PC-9 (cell line): ENCODE data around the gene EXOC3L2. TPM values are rescaled to one million over a fixed set of nuclear protein-coding genes. Genes with fewer than 3 reads are reported as not detected.

Source experiments
- BruUV-seq: library from RNA; stranded (reverse); fragments of 400-500 nt; replicated peaks from 2 replicates; lab custom pipeline; 2021; lab: Mats Ljungman, UMichigan
- CTCF ChIA-PET: fragments of 300-600 bp; sonication (Branson Sonifier 250); formaldehyde crosslinking; loops from one replicate; lab custom pipeline; 2022; ENCODE audit warnings: antibody characterized with exemption; lab: Charles Lee
- POLR2A ChIA-PET: fragments of 300-600 bp; sonication (Branson Sonifier 250); formaldehyde crosslinking; loops from one replicate; lab custom pipeline; 2022; ENCODE audit warnings: antibody characterized with exemption; ENCODE audit not compliant: unreplicated experiment; lab: Charles Lee
- DNase-seq, 2 experiments: peaks; one replicate each; pipeline versions ENCODE4 v3.0.0 to v3.0.0-alpha.2; 2015 to 2022; ENCODE audit warnings: mixed read lengths in 1 of 2
- H2AFZ ChIP-seq: fragments of 200-600 bp; sonication (generic); 2 replicates; pipeline ENCODE4 v1.8.1; 2017; ENCODE audit warnings: antibody characterized with exemption
- H3F3A ChIP-seq: fragments of 200-600 bp; sonication (generic); 2 replicates; pipeline ENCODE4 v1.8.1; 2017; ENCODE audit warnings: antibody characterized with exemption, mild to moderate bottlenecking, low read depth; ENCODE audit not compliant: insufficient read depth
- H3K27ac ChIP-seq: fragments of 200-600 bp; sonication (generic); 2 replicates; pipeline ENCODE4 v1.6.1; 2016; ENCODE audit warnings: mixed run types
- H3K27me3 ChIP-seq: fragments of 200-600 bp; sonication (generic); 2 replicates; pipeline ENCODE4 v1.6.1; 2016; ENCODE audit warnings: low read depth, mixed run types; ENCODE audit not compliant: insufficient read depth
- H3K36me3 ChIP-seq: fragments of 200-600 bp; sonication (generic); 2 replicates; pipeline ENCODE4 v1.6.1; 2016; ENCODE audit warnings: low read depth, mixed run types
- H3K4me1 ChIP-seq: fragments of 200-600 bp; sonication (generic); replicated peaks from 2 replicates; pipeline ENCODE4 v1.6.1; 2016; ENCODE audit warnings: mixed run types; ENCODE audit not compliant: insufficient read depth
- H3K4me2 ChIP-seq: fragments of 200-600 bp; sonication (generic); 2 replicates; pipeline ENCODE4 v1.6.1; 2017; ENCODE audit warnings: mixed run types
- H3K4me3 ChIP-seq: fragments of 200-600 bp; sonication (generic); 2 replicates; pipeline ENCODE4 v1.6.1; 2016; ENCODE audit warnings: mixed run types
- H3K79me2 ChIP-seq: fragments of 200-600 bp; sonication (generic); 2 replicates; pipeline ENCODE4 v1.6.1; 2017; ENCODE audit warnings: low read depth, mixed run types
- H3K9me2 ChIP-seq: fragments of 200-600 bp; sonication (generic); 2 replicates; pipeline ENCODE4 v1.8.1; 2017; ENCODE audit warnings: mild to moderate bottlenecking; ENCODE audit not compliant: insufficient read depth
- H3K9me3 ChIP-seq: fragments of 200-600 bp; sonication (generic); 2 replicates; pipeline ENCODE4 v1.8.1; 2016; ENCODE audit warnings: low read depth; ENCODE audit not compliant: insufficient read depth
- H4K20me1 ChIP-seq: fragments of 200-600 bp; sonication (generic); 2 replicates; pipeline ENCODE4 v1.8.1; 2017; ENCODE audit not compliant: insufficient read depth
- CTCF ChIP-seq: fragments of 200-600 bp; sonication (generic); conservative IDR thresholded peaks from 2 replicates; pipeline ENCODE4 v1.6.1; 2017; ENCODE audit warnings: mixed run types, antibody characterized with exemption, mild to moderate bottlenecking, moderate library complexity
- EZH2 ChIP-seq: fragments of 200-600 bp; sonication (generic); IDR thresholded peaks from 2 replicates; pipeline ENCODE4 v1.8.0; 2017; ENCODE audit warnings: antibody characterized with exemption, low read depth
- intact Hi-C: fragments of 100-400 bp; cut with micrococcal nuclease; formaldehyde crosslinking; loops from one replicate; pipeline ENCODE4 v1.10.0; 2022; ENCODE audit not compliant: unreplicated experiment
- total RNA-seq: library from RNA; stranded (reverse); gene quantifications from 2 replicates; pipeline ENCODE4 v1.2.3, GENCODE V29; 2021

EXOC3L2 gene
- total RNA-seq, 1 experiment from 2014 or later = not detected

GRCh38 chr19:45178262-45179071 is 66.7 kb downstream of the EXOC3L2 start, which contains the start of gene BLOC1S3:
Gene BLOC1S3, plus strand, starts transcription at chr19:45178784. Its CDS starts 513 bp downstream, at chr19:45179297.
- Histone ChIP-seq H3K9me3 (no peaks in the 10 kb centered on the region), H3K27me3 (no peaks in the 10 kb centered on the region), H4K20me1 (peaks cover 4% of the 10 kb centered on the region; the same call in 1 of the 2 replicates), H3K4me2 (peak within 1 kb of the TSS; percentile 98), H3F3A (peaks cover 35% of the 10 kb centered on the region; the same call in 1 of the 2 replicates), H3K27ac (peak within 1 kb of the TSS; percentile 84), H3K36me3 (no peaks in the 10 kb centered on the region), H3K4me1 (peaks cover 39% of the 10 kb centered on the region), H3K4me3 (peak within 1 kb of the TSS; percentile 86), H3K9me2 (no peaks in the 10 kb centered on the region), H3K79me2 (peaks cover 48% of the 10 kb centered on the region), H2AFZ (peak within 1 kb of the TSS; percentile 95)
- BruUV-seq = no TSS peak
- intact Hi-C loops = loop anchor here (1.0 to 2.0 kb wide), 2 partner anchors 28 to 86 kb away; partner anchors contain the start of gene PPP1R37
- DNase-seq = peak; percentile 100
- ChIA-PET CTCF (interaction anchor here (0.6 to 0.7 kb wide), 3 partner anchors 53 to 402 kb away, joined by 3 to 4 read pairs (median 4); no protein-coding TSS in a partner anchor), POLR2A (interaction anchor here (0.6 to 1.2 kb wide), 7 partner anchors 11 to 1645 kb away, joined by 3 to 9 read pairs (median 5); partner anchors contain the start of gene PPP1R13L)
- TF ChIP-seq EZH2 = no peak
- TF ChIP-seq CTCF = peak; percentile 61

GRCh38 chr19:45177817-45178261 is 67.4 kb downstream of the EXOC3L2 start, which contains the start of gene TRAPPC6A:
Gene TRAPPC6A, minus strand, starts transcription at chr19:45178237. Its CDS starts 19 bp downstream, at chr19:45178218.
- H3K4me2 ChIP-seq = peak within 1 kb of the TSS; percentile 98
- peak within 1 kb of the TSS; percentile 84 for H3K27ac ChIP-seq
- peak in 1 of 2 experiments; percentile 84 for DNase-seq
- intact Hi-C loops = loop anchor here (1.0 to 2.0 kb wide), 2 partner anchors 28 to 85 kb away; partner anchors contain the start of gene PPP1R37
- H3K27me3 ChIP-seq = no peaks in the 10 kb centered on the region
- peaks cover 33% of the 10 kb centered on the region; the same call in 1 of the 2 replicates for H3F3A ChIP-seq
- peaks cover 4% of the 10 kb centered on the region; the same call in 1 of the 2 replicates for H4K20me1 ChIP-seq
- no peak for TF ChIP-seq EZH2
- TF ChIP-seq CTCF = no peak
- H2AFZ ChIP-seq = peak within 1 kb of the TSS; percentile 95
- H3K9me2 ChIP-seq = no peaks in the 10 kb centered on the region
- H3K79me2 ChIP-seq = peaks cover 48% of the 10 kb centered on the region
- CTCF ChIA-PET = no interaction called here
- no peaks in the 10 kb centered on the region for H3K9me3 ChIP-seq
- TSS peak; percentile 72 for BruUV-seq
- POLR2A ChIA-PET = interaction anchor here (0.6 to 1.2 kb wide), 8 partner anchors 10 to 1644 kb away, joined by 3 to 9 read pairs (median 6); partner anchors contain the start of gene PPP1R13L
- H3K4me1 ChIP-seq = peaks cover 33% of the 10 kb centered on the region
- H3K36me3 ChIP-seq = no peaks in the 10 kb centered on the region
- H3K4me3 ChIP-seq = peak within 1 kb of the TSS; percentile 86
